Measurements from ENCODE around the gene LRRC17. TPM values are rescaled to one million over a fixed set of nuclear protein-coding genes. Genes with fewer than 3 reads are reported as not detected.
"Not testable (repeated sequence)": the region's sequence is repeated elsewhere in the genome, so short reads cannot be mapped to it uniquely, and the experiment has no call there.

The LRRC17 gene
- total RNA-seq, 2 experiments from 2014 or later = 0.30 to 0.58 TPM

GRCh38 chr7:102973096-102973802 is 60.4 kb downstream of the LRRC17 start:
- no peak overlapping the region for H3K4me3 Mint-ChIP-seq
- POLR2A ChIA-PET = no interaction called here
- H3K4me1 Mint-ChIP-seq = no peaks in the 10 kb centered on the region
- CTCF ChIA-PET = interaction anchor here (0.6 kb wide), 1 partner anchor 126 kb away, joined by 6 read pairs; no protein-coding TSS in a partner anchor
- DNase-seq = no peak
- H3K36me3 Mint-ChIP-seq (ENCODE audit: low read depth) = no peaks in the 10 kb centered on the region
- no peak overlapping the region for H3K27ac Mint-ChIP-seq
- no peaks in the 10 kb centered on the region for H3K9me3 Mint-ChIP-seq
- H3K27me3 Mint-ChIP-seq = no peaks in the 10 kb centered on the region

- Mint-ChIP-seq H3K27me3 (no peaks in the 10 kb centered on the region), H3K4me1 (no peaks in the 10 kb centered on the region), H3K36me3 (ENCODE audit: low read depth) (no peaks in the 10 kb centered on the region), H3K9me3 (no peaks in the 10 kb centered on the region), H3K4me3 (no peak overlapping the region), H3K27ac (no peak overlapping the region)
- POLR2A ChIA-PET = no interaction called here
- no peak for DNase-seq
- CTCF ChIA-PET = no interaction called here
These were observed 61.8 kb downstream of the LRRC17 start for GRCh38 chr7:102974366-102975236.

GRCh38 chr7:102975854-102976253 is 63.1 kb downstream of the LRRC17 start:
- CTCF ChIA-PET = no interaction called here
- DNase-seq = no peak
- Mint-ChIP-seq H3K4me3 (no peak overlapping the region), H3K4me1 (no peaks in the 10 kb centered on the region), H3K9me3 (no peaks in the 10 kb centered on the region), H3K27me3 (no peaks in the 10 kb centered on the region), H3K27ac (no peak overlapping the region), H3K36me3 (ENCODE audit: low read depth) (no peaks in the 10 kb centered on the region)
- POLR2A ChIA-PET = no interaction called here

GRCh38 chr7:102976493-102976892 is 63.7 kb downstream of the LRRC17 start:
- no peak for DNase-seq
- Mint-ChIP-seq H3K4me3 (no peak overlapping the region), H3K27ac (no peak overlapping the region), H3K9me3 (no peaks in the 10 kb centered on the region), H3K4me1 (no peaks in the 10 kb centered on the region), H3K27me3 (no peaks in the 10 kb centered on the region), H3K36me3 (ENCODE audit: low read depth) (no peaks in the 10 kb centered on the region)
- POLR2A ChIA-PET = no interaction called here
- CTCF ChIA-PET = no interaction called here

DNA sequence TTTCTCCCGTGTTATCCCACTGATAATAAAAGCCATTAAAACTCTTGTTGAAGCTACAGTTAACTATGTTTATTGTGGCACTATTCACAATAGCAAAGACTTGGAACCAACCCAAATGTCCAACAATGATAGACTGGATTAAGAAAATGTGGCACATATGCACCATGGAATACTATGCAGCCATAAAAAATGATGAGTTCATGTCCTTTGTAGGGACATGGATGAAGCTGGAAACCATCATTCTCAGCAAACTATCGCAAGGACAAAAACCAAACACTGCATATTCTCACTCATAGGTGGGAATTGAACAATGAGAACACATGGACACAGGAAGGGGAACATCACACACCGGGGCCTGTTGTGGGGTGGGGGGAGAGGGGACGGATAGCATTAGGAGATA is 64.8 kb downstream of the LRRC17 start:
- H3K27ac Mint-ChIP-seq; DNase-seq; CTCF ChIA-PET; H3K4me3 Mint-ChIP-seq; H3K27me3 Mint-ChIP-seq; H3K36me3 Mint-ChIP-seq (ENCODE audit: low read depth); H3K4me1 Mint-ChIP-seq; POLR2A ChIA-PET; H3K9me3 Mint-ChIP-seq: not testable (repeated sequence)

DNA sequence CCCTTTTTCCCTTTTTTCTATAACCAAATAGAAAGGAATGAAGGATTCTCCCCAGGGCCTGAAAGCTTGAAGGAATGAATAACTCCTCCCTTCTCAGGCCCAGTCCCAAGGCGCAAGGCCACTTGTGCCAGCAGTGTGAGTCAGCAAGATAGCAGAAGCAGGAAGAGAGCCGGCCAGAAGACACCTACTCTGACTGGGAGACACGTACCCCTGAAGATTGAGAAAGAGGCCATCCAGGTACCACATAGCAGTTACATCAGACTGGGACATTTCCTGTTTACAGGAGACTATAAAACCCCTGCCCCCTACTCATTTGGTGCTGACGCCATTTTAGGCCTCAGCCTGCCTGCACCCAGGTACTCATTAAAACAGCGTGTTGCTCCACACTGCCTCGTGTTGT is 65.5 kb downstream of the LRRC17 start:
- H3K36me3 Mint-ChIP-seq (ENCODE audit: low read depth) = no peaks in the 10 kb centered on the region
- H3K4me3 Mint-ChIP-seq = no peak overlapping the region
- H3K4me1 Mint-ChIP-seq = no peaks in the 10 kb centered on the region
- POLR2A ChIA-PET = no interaction called here
- no peaks in the 10 kb centered on the region for H3K27me3 Mint-ChIP-seq
- H3K27ac Mint-ChIP-seq = no peak overlapping the region
- no peaks in the 10 kb centered on the region for H3K9me3 Mint-ChIP-seq
- no peak for DNase-seq
- CTCF ChIA-PET = no interaction called here

DNA sequence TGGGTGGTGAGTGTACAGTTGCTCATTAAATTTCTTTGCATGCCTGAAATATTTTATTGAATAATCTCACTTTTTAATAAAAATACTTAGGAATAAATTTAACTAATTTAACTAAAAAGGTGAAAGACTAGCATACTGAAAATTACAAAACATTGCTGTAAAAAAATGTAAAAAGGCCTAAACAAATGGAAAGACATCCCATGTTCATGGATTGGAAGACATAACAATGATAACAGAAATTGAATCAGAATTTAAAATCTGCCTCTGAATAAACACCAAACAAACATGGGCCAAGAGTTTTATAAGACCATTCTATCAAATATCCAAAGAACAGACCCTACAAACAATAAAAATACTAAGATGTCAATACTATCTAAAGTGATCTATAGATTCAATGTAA is 66.9 kb downstream of the LRRC17 start:
- no peak overlapping the region for H3K27ac Mint-ChIP-seq
- H3K36me3 Mint-ChIP-seq (ENCODE audit: low read depth) = no peaks in the 10 kb centered on the region
- ChIA-PET POLR2A (no interaction called here), CTCF (no interaction called here)
- H3K27me3 Mint-ChIP-seq = no peaks in the 10 kb centered on the region
- no peak overlapping the region for H3K4me3 Mint-ChIP-seq
- no peak for DNase-seq
- H3K9me3 Mint-ChIP-seq = no peaks in the 10 kb centered on the region
- no peaks in the 10 kb centered on the region for H3K4me1 Mint-ChIP-seq

DNA sequence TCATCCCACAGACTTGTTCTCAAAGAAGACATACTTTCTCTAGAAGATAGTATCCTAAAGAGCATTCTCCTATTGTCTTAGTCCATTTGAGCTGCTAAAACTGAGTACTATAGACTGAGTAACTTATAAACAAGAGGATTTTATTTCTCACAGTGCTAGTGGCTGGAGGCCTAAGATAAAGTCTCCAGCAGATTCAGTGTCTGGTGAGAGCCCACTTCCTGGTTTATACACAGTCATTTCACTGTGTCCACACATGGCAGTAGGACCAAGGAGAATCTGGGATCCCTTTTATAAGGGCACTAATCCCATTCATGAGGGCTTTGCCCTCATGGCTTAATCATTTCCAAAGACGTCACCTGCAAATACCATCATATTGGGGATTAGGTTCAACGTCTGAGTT is 68.7 kb downstream of the LRRC17 start:
- no peak overlapping the region for H3K4me3 Mint-ChIP-seq
- POLR2A ChIA-PET = no interaction called here

DNA sequence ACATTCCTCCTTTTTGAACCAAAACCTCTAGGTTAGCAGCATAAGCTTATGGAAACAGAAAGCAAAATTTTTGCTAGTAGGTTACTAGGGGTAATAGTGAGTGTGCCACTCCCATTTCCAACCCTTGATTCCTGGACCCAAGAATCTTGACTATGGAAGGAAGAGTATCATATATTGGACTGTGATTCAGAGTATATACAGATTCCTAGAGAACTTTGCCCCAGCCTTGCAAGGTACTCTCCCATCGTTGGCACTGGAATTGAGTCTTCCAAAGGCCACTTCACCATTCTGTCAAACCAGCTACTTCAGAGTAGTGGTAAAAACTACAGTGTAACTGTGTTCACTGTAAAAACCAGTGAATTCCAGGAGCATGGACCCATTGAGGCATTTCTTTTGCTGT is 69.4 kb downstream of the LRRC17 start:
- no peaks in the 10 kb centered on the region for H3K27me3 Mint-ChIP-seq
- H3K4me1 Mint-ChIP-seq = no peaks in the 10 kb centered on the region
- no peak overlapping the region for H3K27ac Mint-ChIP-seq
- H3K9me3 Mint-ChIP-seq = no peaks in the 10 kb centered on the region
- no peak for DNase-seq
- ChIA-PET POLR2A (no interaction called here), CTCF (no interaction called here)
- no peak overlapping the region for H3K4me3 Mint-ChIP-seq
- no peaks in the 10 kb centered on the region for H3K36me3 Mint-ChIP-seq (ENCODE audit: low read depth)

More for the DNA sequence above, 68.7 kb downstream of the LRRC17 start:
- CTCF ChIA-PET = no interaction called here
- no peaks in the 10 kb centered on the region for H3K9me3 Mint-ChIP-seq
- no peaks in the 10 kb centered on the region for H3K36me3 Mint-ChIP-seq (ENCODE audit: low read depth)
- DNase-seq = no peak
- no peak overlapping the region for H3K27ac Mint-ChIP-seq
- no peaks in the 10 kb centered on the region for H3K27me3 Mint-ChIP-seq
- no peaks in the 10 kb centered on the region for H3K4me1 Mint-ChIP-seq

DNA sequence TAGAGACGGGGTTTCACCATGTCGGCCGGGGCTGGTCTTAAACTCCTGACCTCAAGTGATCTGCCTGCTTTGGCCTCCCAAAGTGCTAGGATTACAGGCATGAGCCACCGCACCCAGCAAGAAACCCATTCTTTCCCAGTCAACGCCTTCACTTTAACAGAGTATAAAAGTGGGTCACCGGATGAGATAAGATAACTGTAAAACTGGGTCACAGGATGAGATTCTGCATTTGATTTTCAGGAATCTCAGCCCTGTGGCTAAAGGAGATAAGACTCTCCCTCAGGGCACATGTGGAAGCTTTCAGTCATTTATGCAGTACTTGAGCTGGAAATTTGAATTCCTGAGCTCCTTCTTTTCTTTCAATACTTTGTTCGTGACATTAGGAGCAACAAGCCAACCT is 70.8 kb downstream of the LRRC17 start:
- no peaks in the 10 kb centered on the region for H3K36me3 Mint-ChIP-seq (ENCODE audit: low read depth)
- ChIA-PET CTCF (no interaction called here), POLR2A (no interaction called here)
- no peaks in the 10 kb centered on the region for H3K27me3 Mint-ChIP-seq
- no peak overlapping the region for H3K4me3 Mint-ChIP-seq
- H3K9me3 Mint-ChIP-seq = no peaks in the 10 kb centered on the region
- no peak for DNase-seq
- H3K27ac Mint-ChIP-seq = no peak overlapping the region
- H3K4me1 Mint-ChIP-seq = no peaks in the 10 kb centered on the region

DNA sequence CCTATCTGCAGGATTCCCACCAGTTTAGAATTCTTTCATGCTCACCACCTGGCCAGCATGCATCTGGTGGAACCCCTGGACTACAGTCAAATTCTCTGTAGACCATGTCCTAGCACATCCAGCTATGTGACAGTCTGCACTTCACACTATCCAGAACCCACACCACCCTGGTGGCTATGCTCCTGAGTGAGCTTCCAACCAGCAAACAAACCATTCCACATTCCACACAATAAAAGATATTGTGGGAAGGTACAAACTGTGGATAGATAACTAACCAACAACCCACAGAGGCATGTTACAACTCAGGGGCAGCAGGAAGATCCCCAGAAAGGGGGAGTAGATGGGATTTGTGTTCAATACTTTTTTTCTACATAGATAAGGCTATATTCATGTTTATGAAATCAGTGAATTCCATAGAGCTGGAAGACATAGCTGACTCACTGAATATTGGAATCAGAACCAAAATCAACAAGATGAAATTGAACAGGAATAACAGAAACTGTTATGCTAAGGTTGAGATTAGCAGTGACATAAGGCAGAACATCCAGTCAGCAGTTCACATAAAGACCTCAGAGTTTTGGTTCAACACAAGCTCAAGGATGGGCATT is 72.5 kb downstream of the LRRC17 start:
- DNase-seq = no peak
- ChIA-PET POLR2A (no interaction called here), CTCF (no interaction called here)
- H3K36me3 Mint-ChIP-seq (ENCODE audit: low read depth) = no peaks in the 10 kb centered on the region
- no peaks in the 10 kb centered on the region for H3K4me1 Mint-ChIP-seq
- H3K4me3 Mint-ChIP-seq = no peak overlapping the region
- H3K27me3 Mint-ChIP-seq = no peaks in the 10 kb centered on the region
- no peaks in the 10 kb centered on the region for H3K9me3 Mint-ChIP-seq
- H3K27ac Mint-ChIP-seq = no peak overlapping the region

GRCh38 chr7:102988088-102988487 is 75.3 kb downstream of the LRRC17 start:
- Mint-ChIP-seq H3K4me3 (no peak overlapping the region), H3K9me3 (no peaks in the 10 kb centered on the region), H3K27ac (no peak overlapping the region), H3K27me3 (no peaks in the 10 kb centered on the region), H3K4me1 (peaks cover under 1% of the 10 kb centered on the region), H3K36me3 (ENCODE audit: low read depth) (no peaks in the 10 kb centered on the region)
- ChIA-PET POLR2A (no interaction called here), CTCF (no interaction called here)
- DNase-seq = no peak

DNA sequence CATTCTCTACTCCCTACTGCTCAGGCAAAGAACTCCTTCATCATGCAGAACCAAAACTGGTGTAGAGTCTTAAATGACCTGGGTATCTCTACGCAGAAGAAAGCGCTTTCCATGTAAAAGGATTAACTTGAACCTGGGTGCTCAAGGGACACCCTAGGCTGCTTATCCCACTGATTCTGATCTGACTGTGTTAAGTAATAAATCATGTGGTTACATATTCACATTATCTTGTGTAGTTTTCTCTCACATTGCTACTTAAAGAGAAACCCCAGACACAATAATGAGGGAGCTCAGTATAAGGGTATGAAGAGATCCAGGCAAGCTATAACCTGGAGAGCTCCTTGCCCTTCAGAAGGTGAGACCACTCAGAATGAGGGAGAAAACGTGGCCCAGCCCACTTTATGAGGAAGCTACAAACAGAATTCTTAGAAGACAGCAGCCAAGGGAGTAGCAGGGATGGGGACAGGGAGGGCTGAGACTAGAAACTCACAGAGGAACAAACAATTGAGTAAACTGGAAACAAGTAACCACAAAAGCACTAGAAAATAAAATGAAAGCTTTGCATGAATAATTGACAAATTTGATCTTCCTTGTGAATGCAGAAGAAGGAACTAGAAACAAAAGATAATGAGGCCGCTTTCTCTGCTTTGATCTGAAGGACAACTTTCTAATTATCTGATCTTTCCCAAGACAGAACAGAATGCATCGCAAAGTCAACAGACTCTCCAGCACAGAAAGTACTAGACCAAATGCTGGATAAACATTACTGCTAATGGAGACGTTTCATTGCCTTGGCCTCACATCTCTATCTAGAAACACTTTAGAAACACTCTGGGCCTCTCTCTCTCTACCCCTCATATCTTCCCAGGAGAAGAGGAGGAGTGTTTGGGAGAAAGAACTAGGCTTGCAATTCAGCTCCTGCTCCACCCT is 76.1 kb downstream of the LRRC17 start:
- H3K4me3 Mint-ChIP-seq = no peak overlapping the region
- no peak overlapping the region for H3K27ac Mint-ChIP-seq
- no peak for DNase-seq
- peaks cover 2% of the 10 kb centered on the region for H3K4me1 Mint-ChIP-seq
- no peaks in the 10 kb centered on the region for H3K36me3 Mint-ChIP-seq (ENCODE audit: low read depth)
- H3K27me3 Mint-ChIP-seq = no peaks in the 10 kb centered on the region
- ChIA-PET POLR2A (no interaction called here), CTCF (no interaction called here)
- H3K9me3 Mint-ChIP-seq = no peaks in the 10 kb centered on the region

Measured in activated CD4-positive, alpha-beta T cell treated with anti-CD3 and anti-CD28 coated beads, Interleukin-2, amount 10 ng/mL, durations not matched to agents 7 days and 5 days (primary cell).